DND-41 (cell line): ENCODE data around the gene PRR5L.

Experiments
- ATAC-seq: fragments of 200-7000 bp; cut with Tn5 transposase; 3 replicates; pipeline ENCODE4 v1.9.1; 2021; ENCODE audit warnings: low read depth; ENCODE audit not compliant: insufficient read depth
- DNase-seq: peaks from one replicate; pipeline ENCODE4 v3.0.0-alpha.2; 2020
- H2AFZ ChIP-seq: 2 replicates; pipeline ENCODE4 v1.6.0; 2012; ENCODE audit warnings: low read depth, low read length
- H3K27ac ChIP-seq: 2 replicates; pipeline ENCODE4 v1.5.1; 2012; ENCODE audit warnings: low read length, inconsistent platforms
- H3K27me3 ChIP-seq: fragments of 200-600 bp; sonication (generic); 2 replicates; pipeline ENCODE4 v1.6.0; 2012; ENCODE audit warnings: low read length, mild to moderate bottlenecking, inconsistent platforms; ENCODE audit not compliant: insufficient read depth, poor library complexity
- H3K36me3 ChIP-seq: 2 replicates; pipeline ENCODE4 v1.5.1; 2012; ENCODE audit warnings: low read length, inconsistent platforms; ENCODE audit not compliant: insufficient read depth
- H3K4me1 ChIP-seq: 2 replicates; pipeline ENCODE4 v1.5.1; 2012; ENCODE audit warnings: mild to moderate bottlenecking, low read length; ENCODE audit not compliant: insufficient read depth
- H3K4me2 ChIP-seq: 2 replicates; pipeline ENCODE4 v1.6.0; 2012; ENCODE audit warnings: mild to moderate bottlenecking, moderate library complexity, low read length, inconsistent platforms; ENCODE audit not compliant: insufficient read depth
- H3K4me3 ChIP-seq, 2 experiments: fragments of 200-600 bp in 1 of 2; shearing (Covaris generic) in 1 of 2; 2 replicates each; pipeline ENCODE4 v1.5.1; 2012 to 2016; ENCODE audit warnings: inconsistent platforms in 2 of 2, low read length in 2 of 2, mild to moderate bottlenecking in 2 of 2, low read depth in 1 of 2, moderate library complexity in 1 of 2
- H3K79me2 ChIP-seq: 2 replicates; pipeline ENCODE4 v1.6.0; 2012; ENCODE audit warnings: low read length, inconsistent platforms; ENCODE audit not compliant: insufficient read depth
- H3K9ac ChIP-seq: 2 replicates; pipeline ENCODE4 v1.6.0; 2012; ENCODE audit warnings: low read depth, mild to moderate bottlenecking, inconsistent platforms, low read length, moderate library complexity
- H3K9me3 ChIP-seq: 2 replicates; pipeline ENCODE4 v1.5.1; 2012; ENCODE audit warnings: low read length, moderate library complexity, mild to moderate bottlenecking, inconsistent platforms; ENCODE audit not compliant: insufficient read depth, severe bottlenecking
- H4K20me1 ChIP-seq: 2 replicates; pipeline ENCODE4 v1.6.0; 2012; ENCODE audit warnings: low read length; ENCODE audit not compliant: insufficient read depth
- CTCF ChIP-seq: IDR thresholded peaks from 2 replicates; pipeline ENCODE4 v1.5.1; 2012; ENCODE audit warnings: borderline replicate concordance, low read length, moderate library complexity, mild to moderate bottlenecking; ENCODE audit not compliant: poor library complexity, severe bottlenecking; ENCODE audit errors: extremely low read depth
- EZH2 ChIP-seq: IDR thresholded peaks from 3 replicates; pipeline ENCODE4 v1.6.1; 2012; ENCODE audit warnings: borderline replicate concordance, low read depth, mild to moderate bottlenecking, moderate library complexity, low read length, inconsistent platforms; ENCODE audit not compliant: severe bottlenecking

PRR5L gene

GRCh38 chr11:36399745-36400144 lies 103.7 kb downstream of the PRR5L start:
- H4K20me1 ChIP-seq = no peaks in the 10 kb centered on the region
- ATAC-seq (no peak), DNase-seq (no peak)
- H3K9ac ChIP-seq = no peak overlapping the region
- H3K4me3 ChIP-seq = no peak overlapping the region
- TF ChIP-seq CTCF = no peak
- TF ChIP-seq EZH2 = no peak
- no peak overlapping the region for H3K4me2 ChIP-seq
- no peaks in the 10 kb centered on the region for H3K9me3 ChIP-seq
- H2AFZ ChIP-seq = no peak overlapping the region
- H3K4me1 ChIP-seq = no peaks in the 10 kb centered on the region
- H3K36me3 ChIP-seq = no peaks in the 10 kb centered on the region
- H3K27me3 ChIP-seq = peaks cover 10% of the 10 kb centered on the region
- no peak overlapping the region for H3K27ac ChIP-seq
- no peaks in the 10 kb centered on the region for H3K79me2 ChIP-seq

GRCh38 chr11:36400766-36401455 lies 104.8 kb downstream of the PRR5L start:
- Histone ChIP-seq H3K36me3 (no peaks in the 10 kb centered on the region), H2AFZ (no peak overlapping the region), H3K27me3 (peaks cover 7% of the 10 kb centered on the region), H3K9me3 (no peaks in the 10 kb centered on the region), H3K4me1 (no peaks in the 10 kb centered on the region), H3K27ac (no peak overlapping the region), H3K9ac (no peak overlapping the region), H3K4me2 (no peak overlapping the region), H3K79me2 (no peaks in the 10 kb centered on the region), H4K20me1 (no peaks in the 10 kb centered on the region), H3K4me3 (no peak overlapping the region)
- ATAC-seq (peak; percentile 85), DNase-seq (peak; percentile 58)
- TF ChIP-seq EZH2 (no peak), CTCF (no peak)

GRCh38 chr11:36402568-36403170 lies 106.6 kb downstream of the PRR5L start:
- no peaks in the 10 kb centered on the region for H3K9me3 ChIP-seq
- H3K27me3 ChIP-seq = peaks cover 2% of the 10 kb centered on the region
- no peaks in the 10 kb centered on the region for H3K4me1 ChIP-seq
- ATAC-seq = no peak
- H2AFZ ChIP-seq = no peak overlapping the region
- no peak for DNase-seq
- no peak overlapping the region for H3K9ac ChIP-seq
- no peak for TF ChIP-seq EZH2
- TF ChIP-seq CTCF = no peak
- no peak overlapping the region for H3K4me3 ChIP-seq
- no peaks in the 10 kb centered on the region for H4K20me1 ChIP-seq
- no peak overlapping the region for H3K27ac ChIP-seq
- no peaks in the 10 kb centered on the region for H3K79me2 ChIP-seq
- no peak overlapping the region for H3K4me2 ChIP-seq
- no peaks in the 10 kb centered on the region for H3K36me3 ChIP-seq
